ENCODE data around the gene POLR3H.

POLR3H gene

GRCh38 chr22:41481131-41481830, 63.0 kb downstream of the POLR3H start:
- peak overlapping the region; percentile 4 for H3K27ac ChIP-seq
- TF ChIP-seq CTCF (conservative IDR thresholded peaks at IDR 0.05) (no peak), ZFX (IDR thresholded peaks at IDR 0.05) (no peak)

DNA sequence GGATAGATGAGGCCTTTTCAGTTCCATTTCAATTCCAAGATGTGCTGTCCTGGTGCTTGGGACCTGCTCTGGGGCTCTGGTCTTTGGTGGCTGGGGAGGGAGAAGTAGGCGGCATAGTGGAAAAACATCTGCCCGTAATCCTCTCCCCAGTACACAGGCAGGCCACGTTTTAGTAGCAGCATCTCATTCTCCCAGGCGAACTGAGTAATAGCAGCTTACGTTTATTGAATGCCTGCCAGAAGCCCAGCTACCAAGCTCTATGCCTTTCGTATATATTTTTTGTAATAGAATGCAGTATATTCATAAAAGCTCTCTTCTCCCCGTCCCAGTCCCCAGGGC, 63.9 kb downstream of the POLR3H start:
- TF ChIP-seq CTCF (conservative IDR thresholded peaks at IDR 0.05), result no peak
- TF ChIP-seq ZFX (IDR thresholded peaks at IDR 0.05), result no peak
- no peak overlapping the region for H3K27ac ChIP-seq

- TF ChIP-seq CTCF (conservative IDR thresholded peaks at IDR 0.05) (no peak), ZFX (IDR thresholded peaks at IDR 0.05) (no peak)
- H3K27ac ChIP-seq, result no peak overlapping the region
These were observed 64.4 kb downstream of the POLR3H start for GRCh38 chr22:41479671-41480396.

DNA sequence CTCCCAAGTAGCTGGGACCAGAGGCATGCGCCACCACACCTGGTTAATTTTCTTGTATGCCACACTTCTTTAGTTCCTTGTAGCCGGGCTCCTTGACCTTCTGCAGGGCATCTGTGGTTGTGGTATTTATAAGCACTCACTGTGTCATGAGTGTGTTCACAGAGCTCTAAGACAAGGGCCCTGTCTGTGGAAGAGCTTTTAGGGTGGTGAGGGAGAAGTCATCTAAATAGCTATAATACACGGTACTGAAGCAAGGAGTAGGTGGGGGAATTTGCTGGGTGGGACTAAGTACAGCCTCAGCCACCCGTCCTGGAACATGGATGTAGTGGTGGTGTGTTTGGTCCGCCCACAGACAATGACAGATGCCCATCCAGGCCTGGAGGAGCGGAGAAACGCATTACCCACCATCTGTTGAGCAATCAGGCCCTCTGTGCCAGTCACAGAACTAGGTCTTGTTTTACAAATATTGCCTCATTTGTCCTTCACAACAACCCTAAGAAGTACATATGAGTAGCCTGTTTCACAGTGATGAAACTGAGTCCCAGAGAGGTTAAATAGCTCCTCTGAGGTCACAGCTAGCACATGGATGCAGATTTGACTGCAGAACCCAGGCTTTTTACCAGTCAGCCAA, 65.3 kb downstream of the POLR3H start:
- TF ChIP-seq CTCF (conservative IDR thresholded peaks at IDR 0.05) (no peak), ZFX (IDR thresholded peaks at IDR 0.05) (no peak)
- H3K27ac ChIP-seq, result no peak overlapping the region

GRCh38 chr22:41478473-41478872, 65.8 kb downstream of the POLR3H start:
- H3K27ac ChIP-seq, result no peak overlapping the region
- no peak for TF ChIP-seq ZFX (IDR thresholded peaks at IDR 0.05)
- no peak for TF ChIP-seq CTCF (conservative IDR thresholded peaks at IDR 0.05)

Data from C4-2B (cell line).